HG02840 (cell line): ENCODE measurements around the gene WDPCP.
A peak's percentile ranks its signal among the peaks of the same experiment; 100 is the strongest.
"Not testable (repeated sequence)": the region's sequence is repeated elsewhere in the genome, so short reads cannot be mapped to it uniquely, and the experiment has no call there.

ENCODE experiments used
- ATAC-seq: cut with Tn5 transposase; IDR thresholded peaks from one replicate; pipeline ENCODE4 v1.9.1; 2021; ENCODE audit warnings: mild to moderate bottlenecking, moderate library complexity, moderate number of reproducible peaks; ENCODE audit not compliant: unreplicated experiment, low FRiP score

Gene WDPCP

DNA sequence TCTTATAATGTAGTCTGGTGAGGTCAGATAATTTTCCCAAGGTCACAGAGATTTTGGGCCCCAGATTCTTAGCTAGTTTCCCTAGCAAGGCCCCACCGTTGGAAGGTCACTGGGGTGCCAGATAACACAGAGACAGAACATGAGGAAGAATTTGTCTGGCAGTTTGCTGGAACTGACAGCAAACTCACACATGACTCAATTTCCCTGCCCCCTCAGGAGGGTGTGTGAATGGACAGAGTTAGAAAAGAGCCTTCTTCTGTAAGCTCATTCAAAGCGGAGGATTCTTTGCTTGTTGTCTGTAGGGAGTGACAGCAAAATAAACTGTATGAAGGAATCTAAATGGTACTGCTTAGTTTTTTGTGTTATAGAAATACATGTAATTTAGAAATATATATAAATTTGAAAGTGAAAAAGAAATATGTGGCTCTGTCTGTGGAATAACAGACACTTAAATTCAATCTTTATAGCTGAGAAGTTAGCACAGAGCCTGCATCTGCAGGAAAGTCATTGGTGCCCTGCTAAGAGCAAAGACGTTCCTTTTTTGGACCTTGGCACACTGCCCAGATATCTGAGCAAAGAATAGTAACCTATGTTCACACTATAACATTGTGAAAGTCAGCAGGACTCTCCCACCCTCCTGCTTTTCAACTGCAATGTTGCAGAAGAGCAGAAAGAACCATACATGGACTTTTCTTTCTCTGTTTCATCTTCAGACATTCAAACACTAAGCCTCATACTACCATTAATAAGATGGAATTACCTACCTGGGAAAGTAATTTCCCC lies 2.5 kb upstream of the WDPCP start:
- ATAC-seq: no peak

- peak; percentile 11 for ATAC-seq
Measured at GRCh38 chr2:63589148-63589958, 1.1 kb upstream of the WDPCP start.

GRCh38 chr2:63587814-63588384 lies 378 bp downstream of the WDPCP start:
- peak; percentile 3 for ATAC-seq

DNA sequence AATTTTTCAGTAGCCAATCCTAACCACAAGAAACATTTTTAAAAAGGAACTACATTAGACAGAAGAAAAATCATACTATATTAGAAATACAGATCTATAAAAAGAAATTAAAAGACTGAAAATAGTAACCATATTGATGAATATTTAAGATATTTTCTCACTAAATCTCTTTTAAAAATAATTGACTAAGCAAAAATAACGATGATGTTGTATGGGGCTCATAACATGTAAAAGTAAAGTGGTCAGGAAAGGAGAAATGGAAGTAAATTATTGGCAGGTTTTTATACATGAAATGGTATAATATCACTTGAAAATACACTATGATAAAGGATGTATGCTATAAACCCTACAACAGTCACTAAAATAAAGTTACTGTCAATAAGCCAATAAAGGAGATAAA lies 5.4 kb downstream of the WDPCP start:
- no peak for ATAC-seq

GRCh38 chr2:63581298-63581961 lies 6.8 kb downstream of the WDPCP start:
- no peak for ATAC-seq

DNA sequence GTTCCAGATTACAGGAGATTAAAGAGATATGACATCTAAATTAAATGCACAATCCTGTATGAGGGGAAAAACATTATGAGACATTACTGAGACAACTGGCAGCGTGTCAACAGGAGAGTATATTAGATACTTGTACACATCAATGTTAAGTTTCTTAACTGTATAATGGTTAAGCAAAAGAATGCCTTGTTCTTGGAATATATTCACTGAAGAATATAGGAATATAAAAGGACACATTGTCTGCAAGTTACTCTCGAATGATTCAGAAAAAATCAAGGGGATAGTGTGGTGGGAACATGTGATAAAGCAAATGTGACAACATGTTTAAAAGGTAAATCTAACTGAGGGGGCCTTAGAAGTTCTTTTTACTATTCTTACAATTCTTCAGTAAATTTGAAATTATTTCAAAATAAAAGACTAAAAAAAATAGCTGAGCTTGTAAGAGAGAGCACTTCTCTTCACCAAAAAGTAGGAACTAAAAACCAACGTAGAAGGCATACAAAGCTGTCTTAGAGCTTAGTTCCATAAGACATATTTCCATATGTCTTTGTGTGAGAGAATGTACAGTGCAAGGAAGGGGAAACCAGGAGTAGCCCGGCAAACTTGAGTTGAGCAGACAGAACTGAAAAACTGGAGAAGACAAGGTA lies 7.5 kb downstream of the WDPCP start:
- ATAC-seq: no peak

DNA sequence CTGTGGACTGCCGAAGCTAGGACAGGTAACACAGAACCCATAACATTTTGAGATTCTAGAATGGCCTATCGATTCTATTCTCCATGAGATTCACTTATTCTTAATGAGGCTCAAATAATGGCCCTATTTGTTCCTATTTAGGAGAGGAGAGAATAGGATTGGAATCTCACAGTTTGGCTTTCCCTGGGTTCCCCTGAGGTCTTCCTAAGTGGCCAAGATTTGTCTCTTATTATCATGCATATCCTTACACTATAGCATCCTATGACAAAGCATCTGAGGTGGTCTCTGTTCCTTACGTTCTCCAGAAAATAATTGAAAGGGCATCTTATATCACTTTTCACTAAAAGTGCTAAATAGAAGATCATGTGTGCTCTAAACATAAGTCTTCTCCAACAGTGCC lies 9.5 kb downstream of the WDPCP start:
- no peak for ATAC-seq

DNA sequence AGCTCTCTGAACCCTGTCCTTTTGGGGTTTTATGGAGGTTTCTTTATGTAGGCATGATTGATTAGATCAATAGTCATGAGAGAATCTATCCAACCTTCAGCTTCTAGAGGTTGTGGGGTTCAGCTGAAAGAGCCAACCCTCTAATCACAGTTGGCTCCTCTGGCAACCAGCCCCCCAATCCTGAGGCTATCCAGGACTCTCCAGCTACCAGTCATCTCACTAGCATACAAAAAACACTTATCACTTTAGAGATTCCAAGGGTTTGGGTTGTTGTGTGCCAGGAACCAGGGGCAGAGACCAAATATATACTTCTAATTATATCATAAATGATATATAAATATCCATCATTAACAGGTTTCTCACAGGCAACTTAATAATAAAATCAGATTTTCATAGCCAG lies 11.7 kb downstream of the WDPCP start:
- no peak for ATAC-seq

- not testable (repeated sequence) for ATAC-seq
Measured at GRCh38 chr2:63573726-63574345, 14.4 kb downstream of the WDPCP start.

DNA sequence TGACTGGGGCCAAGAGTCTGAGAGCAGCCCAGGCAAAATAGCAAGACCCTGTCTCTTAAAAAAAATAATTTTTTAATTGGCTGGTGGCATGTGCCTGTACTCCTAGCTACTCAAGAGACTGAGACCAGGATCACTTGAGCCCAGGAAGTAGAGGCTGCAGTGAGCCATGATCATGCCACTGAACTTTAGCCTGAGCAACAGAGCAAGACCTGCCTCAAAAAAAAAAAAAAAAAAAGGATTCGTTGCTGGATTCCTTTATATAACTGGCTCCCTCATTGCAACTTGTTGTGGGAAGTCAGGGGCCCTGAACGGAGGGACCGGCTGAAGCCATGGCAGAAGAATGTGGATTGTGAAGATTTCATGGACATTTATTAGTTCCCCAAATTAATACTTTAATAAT lies 15.3 kb downstream of the WDPCP start:
- ATAC-seq: not testable (repeated sequence)

DNA sequence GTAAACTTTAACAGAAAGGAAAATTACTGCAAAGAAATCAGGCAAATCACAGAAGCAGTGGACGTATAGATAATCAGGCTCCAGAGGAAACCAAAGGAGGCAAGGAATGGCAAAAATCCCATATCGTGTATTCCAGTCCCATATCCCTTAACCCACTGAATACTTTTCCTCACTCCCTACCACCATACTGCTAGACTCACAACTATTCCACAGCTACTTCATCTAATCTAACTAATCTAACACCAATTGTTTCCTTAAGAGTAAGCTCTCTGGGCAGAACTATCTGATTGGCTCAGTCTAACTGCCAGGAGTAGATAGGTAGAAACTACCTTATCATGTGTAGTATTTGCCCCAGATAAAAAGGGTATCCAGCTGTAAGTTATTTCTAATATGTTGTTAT lies 16.3 kb downstream of the WDPCP start:
- no peak for ATAC-seq

GRCh38 chr2:63571291-63571690 lies 17.0 kb downstream of the WDPCP start:
- ATAC-seq: no peak

- no peak for ATAC-seq
Measured at GRCh38 chr2:63569740-63570139, 18.5 kb downstream of the WDPCP start.

DNA sequence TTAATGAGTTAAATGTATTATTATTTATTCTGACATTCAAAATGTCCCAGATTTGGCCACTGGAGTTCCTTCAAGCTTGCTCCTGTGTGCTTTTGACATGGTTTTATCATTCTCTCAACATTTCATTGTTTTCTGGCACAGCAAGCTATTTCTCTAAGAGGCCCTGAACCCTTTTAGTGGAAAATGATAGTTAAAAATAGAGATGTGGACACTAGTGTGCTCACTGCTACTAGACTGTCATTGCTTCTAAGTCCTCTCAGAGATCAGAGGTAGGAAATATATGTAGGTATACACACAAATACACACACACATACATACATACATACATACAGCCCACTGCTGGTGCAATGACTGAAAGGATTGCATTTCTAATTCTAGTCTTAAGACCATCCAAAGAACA lies 25.5 kb downstream of the WDPCP start:
- ATAC-seq: no peak

GRCh38 chr2:63558922-63559321 lies 29.4 kb downstream of the WDPCP start:
- ATAC-seq: not testable (repeated sequence)

DNA sequence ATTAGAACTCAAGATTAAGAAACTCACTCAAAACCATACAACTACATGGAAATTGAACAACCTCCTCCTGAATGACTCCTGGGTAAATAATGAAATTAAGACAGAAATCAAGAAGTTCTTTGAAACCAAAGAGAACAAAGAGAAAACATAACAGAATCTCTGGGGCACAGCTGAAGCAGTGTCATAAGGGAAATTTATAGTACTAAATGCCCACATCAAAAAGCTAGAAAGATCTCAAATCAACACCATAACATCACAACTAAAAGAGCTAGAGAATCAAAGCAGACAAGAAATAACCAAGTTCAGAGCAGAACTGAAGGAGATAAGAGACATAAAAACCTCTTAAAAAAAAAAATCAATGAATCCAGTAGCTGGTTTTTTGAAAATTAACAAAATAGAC lies 30.5 kb downstream of the WDPCP start:
- not testable (repeated sequence) for ATAC-seq

- ATAC-seq: no peak
Measured at GRCh38 chr2:63555931-63556330, 32.3 kb downstream of the WDPCP start.

DNA sequence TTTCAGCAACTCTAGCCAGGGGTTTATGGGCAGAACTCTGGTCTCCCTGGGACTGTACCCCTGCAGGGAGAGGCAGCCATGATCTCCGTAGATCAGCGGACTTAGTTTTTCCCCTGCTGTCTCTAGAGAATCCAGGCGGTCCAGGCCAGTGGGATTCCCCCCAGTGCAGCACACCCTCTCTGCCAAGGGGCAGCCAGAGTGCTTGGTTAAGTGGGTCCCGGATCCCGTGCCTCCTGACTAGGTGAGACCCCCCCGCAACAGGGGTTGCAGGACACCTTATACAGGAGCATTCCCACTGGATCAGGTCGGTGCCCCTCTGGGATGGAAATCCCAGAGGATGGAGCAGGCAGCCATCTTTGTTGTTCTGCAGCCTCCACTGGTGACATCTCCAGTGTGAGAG lies 33.0 kb downstream of the WDPCP start:
- no peak for ATAC-seq

DNA sequence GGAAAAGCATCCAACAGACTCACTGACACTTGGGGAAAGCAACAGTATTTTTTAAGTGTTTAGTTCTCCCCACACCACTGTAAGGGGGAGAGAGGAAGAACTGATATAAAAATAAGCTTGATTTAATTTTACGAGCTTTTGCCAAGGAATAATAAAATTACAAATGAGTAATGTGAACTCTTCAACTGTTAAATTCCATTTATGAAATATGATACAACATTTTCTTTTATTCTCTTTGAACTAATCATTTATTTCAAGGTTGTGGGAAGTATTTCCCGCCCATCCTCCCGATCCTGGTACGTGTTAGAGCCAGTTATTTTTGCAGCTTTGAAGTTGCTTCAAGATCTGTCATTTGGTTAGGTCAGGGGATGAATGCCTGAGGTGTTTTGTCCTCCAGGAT lies 35.2 kb downstream of the WDPCP start:
- ATAC-seq: no peak

- ATAC-seq: no peak
Measured at GRCh38 chr2:63545023-63545422, 43.3 kb downstream of the WDPCP start.
